GM19468 (cell line): ENCODE data around the gene SYTL1.

Experiments
- ATAC-seq: cut with Tn5 transposase; IDR thresholded peaks from one replicate; pipeline ENCODE4 v1.9.1; 2021; ENCODE audit warnings: mild to moderate bottlenecking, moderate library complexity, moderate number of reproducible peaks; ENCODE audit not compliant: unreplicated experiment; ENCODE audit errors: extremely low read depth

SYTL1 gene

GRCh38 chr1:27361553-27361952 is 19.7 kb downstream of the SYTL1 start:
- no peak for ATAC-seq

GRCh38 chr1:27363766-27364695 is 22.2 kb downstream of the SYTL1 start:
- no peak for ATAC-seq

- no peak for ATAC-seq
Measured at GRCh38 chr1:27364696-27365371, 23.0 kb downstream of the SYTL1 start.

GRCh38 chr1:27365372-27366112 is 23.7 kb downstream of the SYTL1 start:
- ATAC-seq = no peak

GRCh38 chr1:27366113-27366410 is 24.2 kb downstream of the SYTL1 start:
- ATAC-seq = no peak

GRCh38 chr1:27366411-27367159 is 24.8 kb downstream of the SYTL1 start, which contains the start of gene MAP3K6:
MAP3K6 (minus strand) TSS chr1:27366961; CDS start chr1:27366597, 364 bp downstream.
- ATAC-seq = no peak

GRCh38 chr1:27367160-27367650 is 25.4 kb downstream of the SYTL1 start:
- no peak for ATAC-seq

- no peak for ATAC-seq
Measured at GRCh38 chr1:27368869-27369582, 27.2 kb downstream of the SYTL1 start.

GRCh38 chr1:27372022-27372807 is 30.4 kb downstream of the SYTL1 start:
- ATAC-seq = no peak

GRCh38 chr1:27372808-27373690 is 31.2 kb downstream of the SYTL1 start:
- no peak for ATAC-seq

- ATAC-seq = no peak
Measured at GRCh38 chr1:27374362-27375086, 32.7 kb downstream of the SYTL1 start, which contains the start of gene FCN3. FCN3 (minus strand) TSS chr1:27374824; CDS start chr1:27374818, 6 bp downstream.

GRCh38 chr1:27377760-27378495 is 36.1 kb downstream of the SYTL1 start:
- ATAC-seq = no peak

- ATAC-seq = no peak
Measured at GRCh38 chr1:27379564-27380122, 37.8 kb downstream of the SYTL1 start.

GRCh38 chr1:27380224-27380623 is 38.4 kb downstream of the SYTL1 start:
- ATAC-seq = no peak

GRCh38 chr1:27380766-27381733 is 39.2 kb downstream of the SYTL1 start:
- ATAC-seq = no peak
